GM10248 (cell line): ENCODE results near the gene CACUL1.

Source experiments
- CTCF ChIA-PET: fragments of 300-600 bp; sonication (Branson Sonifier 250); formaldehyde crosslinking; extraction: SDS; loops from one replicate; lab custom pipeline; 2021; ENCODE audit warnings: antibody characterized with exemption; lab: Yijun Ruan, JAX
- POLR2A ChIA-PET: fragments of 350-650 bp; sonication (Branson Sonifier 250); formaldehyde crosslinking; extraction: SDS; loops from one replicate; lab custom pipeline; 2020; ENCODE audit warnings: antibody characterized with exemption; lab: Yijun Ruan, JAX
- DNase-seq: peaks from one replicate; pipeline ENCODE4 v3.0.0; 2012; ENCODE audit errors: extremely low spot score
- CTCF ChIP-seq: IDR thresholded peaks from 2 replicates; pipeline ENCODE4 v1.5.1; 2012; ENCODE audit warnings: mild to moderate bottlenecking, low read depth; ENCODE audit errors: extremely low read depth, missing control alignments, control extremely low read depth

Gene CACUL1

GRCh38 chr10:118769898-118770600 is 15.3 kb upstream of the CACUL1 start:
- no peak for TF ChIP-seq CTCF
- ChIA-PET POLR2A (no interaction called here), CTCF (interaction anchor here (1.5 to 1.8 kb wide), 2 partner anchors 11 to 36 kb away, joined by 3 to 4 read pairs; no protein-coding TSS in a partner anchor)
- no peak for DNase-seq

- no peak for TF ChIP-seq CTCF
- DNase-seq: no peak
- ChIA-PET CTCF (interaction anchor here (1.2 to 1.8 kb wide), 4 partner anchors 14 to 66 kb away, joined by 3 to 5 read pairs (median 4); partner anchors contain the start of gene CACUL1), POLR2A (no interaction called here)
These were observed 13.5 kb upstream of the CACUL1 start for GRCh38 chr10:118768041-118768919.

GRCh38 chr10:118767297-118768040 is 12.7 kb upstream of the CACUL1 start:
- TF ChIP-seq CTCF: no peak
- CTCF ChIA-PET: interaction anchor here (1.4 to 1.8 kb wide), 2 partner anchors 13 to 65 kb away, joined by 3 read pairs; partner anchors contain the start of gene CACUL1
- no peak for DNase-seq
- POLR2A ChIA-PET: no interaction called here

GRCh38 chr10:118764195-118764594 is 9.4 kb upstream of the CACUL1 start:
- no peak for DNase-seq
- no peak for TF ChIP-seq CTCF
- CTCF ChIA-PET: no interaction called here
- POLR2A ChIA-PET: no interaction called here

- DNase-seq: no peak
- POLR2A ChIA-PET: no interaction called here
- TF ChIP-seq CTCF: no peak
- CTCF ChIA-PET: no interaction called here
These were observed 8.6 kb upstream of the CACUL1 start for GRCh38 chr10:118763202-118763988.
